CD4-positive, alpha-beta memory T cell (primary cell): Measurements from ENCODE around the gene CCDC126. TPM values are rescaled to one million over a fixed set of nuclear protein-coding genes. Genes with fewer than 3 reads are reported as not detected.
A peak's percentile ranks its signal among the peaks of the same experiment; 100 is the strongest.

Experiments
- CTCF ChIA-PET: fragments of 350-600 bp; sonication (Branson Sonifier 250); formaldehyde crosslinking; loops from one replicate; lab custom pipeline; 2021; ENCODE audit warnings: inconsistent platforms; ENCODE audit not compliant: partially characterized antibody; lab: Charles Lee
- POLR2A ChIA-PET: fragments of 350-600 bp; sonication (Branson Sonifier 250); formaldehyde crosslinking; loops from one replicate; lab custom pipeline; 2021; ENCODE audit not compliant: partially characterized antibody; lab: Charles Lee
- DNase-seq, 5 donors: peaks; one replicate each; pipeline versions ENCODE4 v3.0.0 to v3.0.0-alpha.2; 2020 to 2022; ENCODE audit warnings: mixed read lengths in 1 of 5
- H3K27ac ChIP-seq: one replicate; pipeline ENCODE4 v1.7.0; 2013; ENCODE audit warnings: low read depth, low read length
- H3K27me3 ChIP-seq: 2 replicates; pipeline ENCODE4 v1.7.0; 2013; ENCODE audit warnings: mild to moderate bottlenecking, low read length, moderate library complexity; ENCODE audit not compliant: insufficient read depth
- H3K36me3 ChIP-seq: 2 replicates; pipeline ENCODE4 v1.7.0; 2013; ENCODE audit warnings: mild to moderate bottlenecking, low read length, moderate library complexity; ENCODE audit not compliant: insufficient read depth
- H3K4me1 ChIP-seq: 2 replicates; pipeline ENCODE4 v1.7.0; 2013; ENCODE audit warnings: mild to moderate bottlenecking, low read length, moderate library complexity; ENCODE audit not compliant: insufficient read depth
- H3K4me3 ChIP-seq, 2 donors: one replicate each; pipeline ENCODE4 v1.7.0; 2013; ENCODE audit warnings: low read length in 2 of 2, mild to moderate bottlenecking in 1 of 2
- H3K9me3 ChIP-seq, 2 donors: one replicate each; pipeline ENCODE4 v1.7.0; 2013; ENCODE audit warnings: low read length in 2 of 2, control low read depth in 1 of 2; ENCODE audit not compliant: control insufficient read depth in 1 of 2
- H3K27ac Mint-ChIP-seq, 7 donors: one replicate each; pipeline ENCODE4 v1.8.0; 2020 to 2021; ENCODE audit warnings: mixed read lengths in 7 of 7, mild to moderate bottlenecking in 6 of 7, inconsistent platforms in 3 of 7, moderate library complexity in 3 of 7
- H3K27me3 Mint-ChIP-seq, 2 donors: one replicate each; pipeline ENCODE4 v1.8.0; 2020 to 2021; ENCODE audit warnings: mixed read lengths in 2 of 2
- H3K36me3 Mint-ChIP-seq, 2 donors: one replicate each; pipeline ENCODE4 v1.8.0; 2020 to 2021; ENCODE audit warnings: mixed read lengths in 2 of 2, inconsistent platforms in 1 of 2, mild to moderate bottlenecking in 1 of 2
- H3K4me1 Mint-ChIP-seq, 4 donors: one replicate each; pipeline ENCODE4 v1.8.0; 2020 to 2021; ENCODE audit warnings: mixed read lengths in 4 of 4, mild to moderate bottlenecking in 1 of 4
- H3K4me3 Mint-ChIP-seq, 8 donors: one replicate each; pipeline ENCODE4 v1.8.0; 2020 to 2021; ENCODE audit warnings: mixed read lengths in 8 of 8, mild to moderate bottlenecking in 7 of 8, moderate library complexity in 6 of 8, inconsistent platforms in 3 of 8
- H3K9me3 Mint-ChIP-seq, 8 donors: one replicate each; pipeline ENCODE4 v1.8.0; 2020 to 2021; ENCODE audit warnings: mixed read lengths in 8 of 8, mild to moderate bottlenecking in 5 of 8, inconsistent platforms in 3 of 8, moderate library complexity in 1 of 8
- intact Hi-C: fragments of 100-400 bp; cut with micrococcal nuclease; formaldehyde crosslinking; loops from one replicate; pipeline ENCODE4 v1.15.1; 2023
- polyA plus RNA-seq, 2 donors: library from polyadenylated mRNA; unstranded; fragments of 300-500 nt; fragmentation: Illumina TruSeq; gene quantifications; one replicate each; pipeline ENCODE4 v1.2.3, GENCODE V29; 2021
- total RNA-seq, 2 experiments: library from RNA; stranded (reverse); gene quantifications; one replicate each; pipeline ENCODE4 v1.2.3, GENCODE V29; 2021

CCDC126 gene
- total and polyA plus RNA-seq, 4 experiments from 2014 or later, result 11.9 to 22.0 (median 16.6) TPM

GRCh38 chr7:23618241-23618640, 21.1 kb downstream of the CCDC126 start:
- intact Hi-C loops, result no loop called here

DNA sequence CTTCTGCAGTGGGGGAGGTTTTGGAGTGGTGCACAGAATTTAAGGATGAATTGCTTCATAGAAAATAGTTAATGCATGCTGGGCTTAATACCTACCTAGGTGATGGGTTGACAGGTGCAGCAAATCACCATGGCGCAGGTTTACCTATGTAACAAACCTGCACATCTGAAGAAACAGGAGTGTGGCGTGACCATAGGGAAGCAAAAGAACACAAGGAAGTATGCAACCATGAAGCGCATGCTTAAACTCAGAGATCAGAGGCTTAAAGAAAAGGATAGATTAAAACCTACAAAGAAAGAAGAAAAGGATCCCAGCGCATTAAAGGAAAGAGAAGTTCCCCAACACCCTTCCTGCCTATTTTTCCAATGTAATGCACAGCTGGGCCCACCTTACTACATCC, 22.0 kb downstream of the CCDC126 start:
- Histone ChIP-seq H3K9me3 (peaks cover 0 to 4% of the 10 kb centered on the region in 2 donors), H3K27me3 (no peaks in the 10 kb centered on the region), H3K4me1 (no peaks in the 10 kb centered on the region), H3K36me3 (no peaks in the 10 kb centered on the region), H3K4me3 (no peak overlapping the region), H3K27ac (no peak overlapping the region)
- intact Hi-C loops, result no loop called here
- POLR2A ChIA-PET, result no interaction called here
- no peak for DNase-seq
- Mint-ChIP-seq H3K27me3 (no peaks in the 10 kb centered on the region), H3K27ac (no peak overlapping the region), H3K36me3 (peaks cover 51 to 53% of the 10 kb centered on the region in 2 donors), H3K4me3 (no peak overlapping the region), H3K9me3 (peaks cover 3 to 36% (median 29%) of the 10 kb centered on the region in 8 donors), H3K4me1 (peaks cover 0 to 7% (median 5%) of the 10 kb centered on the region in 4 donors)
- CTCF ChIA-PET, result no interaction called here

More at GRCh38 chr7:23618241-23618640, 21.1 kb downstream of the CCDC126 start:
- H3K36me3 ChIP-seq, result no peaks in the 10 kb centered on the region
- Mint-ChIP-seq H3K4me1 (peaks cover 0 to 7% (median 4%) of the 10 kb centered on the region in 4 donors), H3K36me3 (peaks cover 58 to 61% of the 10 kb centered on the region in 2 donors), H3K27ac (no peak overlapping the region), H3K4me3 (no peak overlapping the region), H3K9me3 (peaks cover 3 to 36% (median 29%) of the 10 kb centered on the region in 8 donors), H3K27me3 (no peaks in the 10 kb centered on the region)
- no peak overlapping the region for H3K27ac ChIP-seq
- ChIA-PET POLR2A (no interaction called here), CTCF (interaction anchor here (0.7 kb wide), 1 partner anchor 76 kb away, joined by 3 read pairs; no protein-coding TSS in a partner anchor)
- no peaks in the 10 kb centered on the region for H3K4me1 ChIP-seq
- H3K27me3 ChIP-seq, result no peaks in the 10 kb centered on the region
- no peak overlapping the region for H3K4me3 ChIP-seq
- no peak for DNase-seq
- peaks cover 0 to 4% of the 10 kb centered on the region in 2 donors for H3K9me3 ChIP-seq

DNA sequence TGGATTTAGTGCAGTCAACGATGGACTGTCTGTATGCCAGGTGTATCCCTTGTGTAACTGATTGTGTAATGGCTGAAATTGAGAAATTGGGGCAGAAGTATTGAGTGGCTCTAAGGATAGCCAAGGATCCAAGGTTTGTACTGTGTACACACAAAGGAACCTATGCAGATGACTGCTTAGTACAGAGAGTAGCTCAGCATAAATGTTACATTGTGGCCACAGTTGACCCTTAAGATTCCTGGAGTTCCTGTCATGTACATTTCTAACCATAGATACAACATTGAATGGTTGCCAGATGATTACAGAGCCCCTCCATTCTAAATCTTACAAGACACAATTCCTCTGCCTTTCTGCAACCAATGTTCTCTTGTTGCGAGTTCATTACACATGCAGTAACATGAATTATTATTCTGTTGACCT, 25.3 kb downstream of the CCDC126 start:
- intact Hi-C loops, result no loop called here
- no peaks in the 10 kb centered on the region for H3K27me3 ChIP-seq
- POLR2A ChIA-PET, result no interaction called here
- peaks cover 0 to 4% of the 10 kb centered on the region in 2 donors for H3K9me3 ChIP-seq
- Mint-ChIP-seq H3K27me3 (no peaks in the 10 kb centered on the region), H3K4me3 (no peak overlapping the region), H3K9me3 (peaks cover 3 to 17% (median 14%) of the 10 kb centered on the region in 8 donors), H3K4me1 (peaks cover 0 to 8% (median 5%) of the 10 kb centered on the region in 4 donors), H3K27ac (no peak overlapping the region), H3K36me3 (peaks cover 27 to 28% of the 10 kb centered on the region in 2 donors)
- CTCF ChIA-PET, result interaction anchor here (1.2 kb wide), 1 partner anchor 11 kb away, joined by 3 read pairs; no protein-coding TSS in a partner anchor
- no peaks in the 10 kb centered on the region for H3K4me1 ChIP-seq
- no peak for DNase-seq
- H3K36me3 ChIP-seq, result no peaks in the 10 kb centered on the region
- no peak overlapping the region for H3K4me3 ChIP-seq
- no peak overlapping the region for H3K27ac ChIP-seq

DNA sequence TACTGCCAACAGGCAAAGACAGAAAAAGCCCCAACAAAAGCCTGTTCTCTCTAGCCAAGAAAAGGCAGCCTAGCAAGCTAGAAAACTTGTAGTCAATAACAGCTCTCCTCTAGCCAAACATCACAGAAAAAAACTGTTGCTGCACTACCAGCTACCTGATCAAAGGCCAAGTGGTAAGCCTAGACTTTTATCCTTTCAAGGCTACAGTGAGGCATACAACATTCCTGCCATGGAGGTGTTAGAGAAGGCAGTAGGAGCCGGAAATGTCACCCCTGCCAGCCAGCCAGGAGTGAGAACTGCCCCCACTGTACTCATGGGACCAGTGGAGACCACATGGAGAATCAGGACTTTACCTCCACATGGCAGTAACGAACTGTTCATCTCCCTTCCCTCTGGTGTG, 31.2 kb downstream of the CCDC126 start:
- Mint-ChIP-seq H3K4me1 (peaks cover 0 to 4% (median 2%) of the 10 kb centered on the region in 4 donors), H3K27ac (no peak overlapping the region), H3K9me3 (no peaks in the 10 kb centered on the region), H3K4me3 (no peak overlapping the region), H3K27me3 (no peaks in the 10 kb centered on the region), H3K36me3 (peaks cover 2 to 13% of the 10 kb centered on the region in 2 donors)
- Histone ChIP-seq H3K4me3 (no peak overlapping the region), H3K9me3 (no peaks in the 10 kb centered on the region), H3K36me3 (no peaks in the 10 kb centered on the region), H3K27me3 (no peaks in the 10 kb centered on the region), H3K4me1 (no peaks in the 10 kb centered on the region), H3K27ac (no peak overlapping the region)
- ChIA-PET POLR2A (no interaction called here), CTCF (no interaction called here)
- no peak for DNase-seq
- intact Hi-C loops, result no loop called here

- peak overlapping the region in 1 of 7 donors; percentile 65 for H3K27ac Mint-ChIP-seq
- CTCF ChIA-PET, result interaction anchor here (1.0 kb wide), 1 partner anchor 11 kb away, joined by 3 read pairs; no protein-coding TSS in a partner anchor
- DNase-seq, result no peak
- no peak overlapping the region for H3K4me3 Mint-ChIP-seq
- Histone ChIP-seq H3K4me1 (no peaks in the 10 kb centered on the region), H3K4me3 (no peak overlapping the region), H3K27ac (no peak overlapping the region), H3K9me3 (no peaks in the 10 kb centered on the region), H3K36me3 (no peaks in the 10 kb centered on the region), H3K27me3 (no peaks in the 10 kb centered on the region)
- H3K36me3 Mint-ChIP-seq, result peaks cover 5 to 6% of the 10 kb centered on the region in 2 donors
- H3K4me1 Mint-ChIP-seq, result peaks cover 0 to 1% (median 0%) of the 10 kb centered on the region in 4 donors
- H3K9me3 Mint-ChIP-seq, result no peaks in the 10 kb centered on the region
- intact Hi-C loops, result no loop called here
- POLR2A ChIA-PET, result no interaction called here
- H3K27me3 Mint-ChIP-seq, result no peaks in the 10 kb centered on the region
Observed at GRCh38 chr7:23633417-23633816, 36.2 kb downstream of the CCDC126 start.

- DNase-seq, result no peak
- peak overlapping the region in 2 of 7 donors; percentile 1 to 52 for H3K27ac Mint-ChIP-seq
- H3K4me1 Mint-ChIP-seq, result no peaks in the 10 kb centered on the region
- H3K27me3 Mint-ChIP-seq, result no peaks in the 10 kb centered on the region
- Histone ChIP-seq H3K9me3 (no peaks in the 10 kb centered on the region), H3K36me3 (no peaks in the 10 kb centered on the region), H3K27me3 (no peaks in the 10 kb centered on the region), H3K4me1 (no peaks in the 10 kb centered on the region), H3K4me3 (no peak overlapping the region), H3K27ac (no peak overlapping the region)
- no peaks in the 10 kb centered on the region for H3K9me3 Mint-ChIP-seq
- no peak overlapping the region for H3K4me3 Mint-ChIP-seq
- POLR2A ChIA-PET, result no interaction called here
- CTCF ChIA-PET, result no interaction called here
- intact Hi-C loops, result no loop called here
- H3K36me3 Mint-ChIP-seq, result peaks cover 0 to 3% of the 10 kb centered on the region in 2 donors
Observed at GRCh38 chr7:23645822-23646221, 48.6 kb downstream of the CCDC126 start.

GRCh38 chr7:23653942-23654341, 56.8 kb downstream of the CCDC126 start:
- no peaks in the 10 kb centered on the region for H3K4me1 ChIP-seq
- H3K27me3 Mint-ChIP-seq, result no peaks in the 10 kb centered on the region
- peaks cover 7 to 51% (median 31%) of the 10 kb centered on the region in 8 donors for H3K9me3 Mint-ChIP-seq
- intact Hi-C loops, result no loop called here
- no peak for DNase-seq
- ChIA-PET POLR2A (no interaction called here), CTCF (no interaction called here)
- no peak overlapping the region for H3K27ac ChIP-seq
- H3K27me3 ChIP-seq, result no peaks in the 10 kb centered on the region
- H3K4me3 Mint-ChIP-seq, result peak overlapping the region in 1 of 8 donors; percentile 10
- no peak overlapping the region for H3K27ac Mint-ChIP-seq
- H3K9me3 ChIP-seq, result peaks cover 6 to 11% of the 10 kb centered on the region in 2 donors
- H3K4me1 Mint-ChIP-seq, result no peaks in the 10 kb centered on the region
- H3K4me3 ChIP-seq, result no peak overlapping the region
- no peaks in the 10 kb centered on the region for H3K36me3 ChIP-seq
- peaks cover 0 to 2% of the 10 kb centered on the region in 2 donors for H3K36me3 Mint-ChIP-seq
